Stomach (tissue), 4 donors: Measurements from ENCODE around the gene CDH23.

Experiments used
- EP300 ChIP-seq: sonication (generic); formaldehyde crosslinking; IDR thresholded peaks from one replicate; pipeline ENCODE4 v1.6.1; 2017; ENCODE audit warnings: antibody characterized with exemption
- POLR2A ChIP-seq, 4 donors: fragments of 450-650 bp; IDR thresholded peaks; one replicate each; pipeline ENCODE4 v1.6.1; 2016; ENCODE audit warnings: antibody characterized with exemption in 4 of 4, control low read depth in 2 of 4, mild to moderate bottlenecking in 1 of 4, moderate library complexity in 1 of 4
- TF ChIP-seq, protein P1 (sequence below), 7 experiments: fragments of 450-650 bp in 4 of 7; fragments of 200-600 bp in 3 of 7; sonication (generic) in 3 of 7; IDR thresholded peaks; one replicate each; pipeline ENCODE4 v1.5.1; 2016 to 2019; ENCODE audit warnings: antibody characterized with exemption in 7 of 7, control low read depth in 2 of 7, mild to moderate bottlenecking in 1 of 7

DNA sequence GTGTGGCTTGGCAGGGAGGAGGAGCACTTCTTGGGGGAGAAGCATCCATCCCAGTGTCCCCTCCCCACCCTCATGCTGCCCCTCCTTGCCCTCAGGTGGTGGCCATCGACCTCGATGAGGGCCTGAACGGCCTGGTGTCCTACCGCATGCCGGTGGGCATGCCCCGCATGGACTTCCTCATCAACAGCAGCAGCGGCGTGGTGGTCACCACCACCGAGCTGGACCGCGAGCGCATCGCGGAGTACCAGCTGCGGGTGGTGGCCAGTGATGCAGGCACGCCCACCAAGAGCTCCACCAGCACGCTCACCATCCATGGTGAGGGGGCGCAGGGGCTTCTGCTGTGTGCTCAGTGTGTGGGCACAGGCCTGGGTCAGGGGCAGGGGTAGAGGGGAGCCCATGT, 308.1 kb downstream of the CDH23 start:
- TF ChIP-seq POLR2A (IDR thresholded peaks at IDR 0.05): no peak
- TF ChIP-seq, protein P1, sequence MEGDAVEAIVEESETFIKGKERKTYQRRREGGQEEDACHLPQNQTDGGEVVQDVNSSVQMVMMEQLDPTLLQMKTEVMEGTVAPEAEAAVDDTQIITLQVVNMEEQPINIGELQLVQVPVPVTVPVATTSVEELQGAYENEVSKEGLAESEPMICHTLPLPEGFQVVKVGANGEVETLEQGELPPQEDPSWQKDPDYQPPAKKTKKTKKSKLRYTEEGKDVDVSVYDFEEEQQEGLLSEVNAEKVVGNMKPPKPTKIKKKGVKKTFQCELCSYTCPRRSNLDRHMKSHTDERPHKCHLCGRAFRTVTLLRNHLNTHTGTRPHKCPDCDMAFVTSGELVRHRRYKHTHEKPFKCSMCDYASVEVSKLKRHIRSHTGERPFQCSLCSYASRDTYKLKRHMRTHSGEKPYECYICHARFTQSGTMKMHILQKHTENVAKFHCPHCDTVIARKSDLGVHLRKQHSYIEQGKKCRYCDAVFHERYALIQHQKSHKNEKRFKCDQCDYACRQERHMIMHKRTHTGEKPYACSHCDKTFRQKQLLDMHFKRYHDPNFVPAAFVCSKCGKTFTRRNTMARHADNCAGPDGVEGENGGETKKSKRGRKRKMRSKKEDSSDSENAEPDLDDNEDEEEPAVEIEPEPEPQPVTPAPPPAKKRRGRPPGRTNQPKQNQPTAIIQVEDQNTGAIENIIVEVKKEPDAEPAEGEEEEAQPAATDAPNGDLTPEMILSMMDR (IDR thresholded peaks at IDR 0.05): no peak
- TF ChIP-seq EP300: no peak
